SK-N-SH treated with all-trans-retinoic acid at 6 μM for 48 hours (cell line): ENCODE results near the gene BRD1.
"Not testable (repeated sequence)": the region's sequence is repeated elsewhere in the genome, so short reads cannot be mapped to it uniquely, and the experiment has no call there.

ENCODE experiments used
- ATAC-seq: fragments of 200-7000 bp; cut with Tn5 transposase; 3 replicates; pipeline ENCODE4 v1.9.1; 2020; ENCODE audit warnings: mild to moderate bottlenecking, moderate library complexity
- BACH2 ChIP-seq: fragments of 250-450 bp; sonication (Bioruptor Pico); IDR thresholded peaks from 2 replicates; pipeline ENCODE4 v1.9.0; 2021; ENCODE audit warnings: mild to moderate bottlenecking, borderline replicate concordance
- CSDC2 ChIP-seq: fragments of 250-450 bp; sonication (Bioruptor Pico); IDR thresholded peaks from 2 replicates; pipeline ENCODE4 v1.5.0; 2020; ENCODE audit warnings: mild to moderate bottlenecking, moderate library complexity
- ESRRG ChIP-seq: fragments of 250-450 bp; sonication (Bioruptor Pico); IDR thresholded peaks from 2 replicates; pipeline ENCODE4 v1.6.1; 2021; ENCODE audit warnings: mild to moderate bottlenecking
- GLIS3 ChIP-seq: fragments of 250-450 bp; sonication (Bioruptor Pico); IDR thresholded peaks from 2 replicates; pipeline ENCODE4 v1.5.0; 2020; ENCODE audit warnings: mild to moderate bottlenecking, moderate library complexity
- ISL1 ChIP-seq: fragments of 250-450 bp; sonication (Bioruptor Pico); IDR thresholded peaks from 2 replicates; pipeline ENCODE4 v2.1.2; 2022; ENCODE audit warnings: mild to moderate bottlenecking, moderate library complexity
- POU6F1 ChIP-seq: fragments of 250-450 bp; sonication (Bioruptor Pico); IDR thresholded peaks from 2 replicates; pipeline ENCODE4 v1.8.0; 2021; ENCODE audit warnings: low read depth, mild to moderate bottlenecking, moderate library complexity, borderline replicate concordance
- PPARA ChIP-seq: fragments of 250-450 bp; sonication (Bioruptor Pico); IDR thresholded peaks from 2 replicates; pipeline ENCODE4 v1.5.0; 2020; ENCODE audit warnings: mild to moderate bottlenecking, borderline replicate concordance
- RARB ChIP-seq: fragments of 250-450 bp; sonication (Bioruptor Pico); IDR thresholded peaks from 2 replicates; pipeline ENCODE4 v1.8.0; 2021; ENCODE audit warnings: mild to moderate bottlenecking, moderate library complexity
- TCF4 ChIP-seq: fragments of 250-450 bp; sonication (Bioruptor Pico); IDR thresholded peaks from 2 replicates; pipeline ENCODE4 v1.8.0; 2021; ENCODE audit warnings: mild to moderate bottlenecking, moderate library complexity, borderline replicate concordance
- TOX ChIP-seq: fragments of 250-450 bp; sonication (Bioruptor Pico); IDR thresholded peaks from 2 replicates; pipeline ENCODE4 v1.8.0; 2021; ENCODE audit warnings: mild to moderate bottlenecking, moderate library complexity, borderline replicate concordance
- TSHZ2 ChIP-seq: fragments of 250-450 bp; sonication (Bioruptor Pico); IDR thresholded peaks from 2 replicates; pipeline ENCODE4 v1.5.0; 2020; ENCODE audit warnings: mild to moderate bottlenecking, moderate library complexity
- ZC3H10 ChIP-seq: fragments of 250-450 bp; sonication (Bioruptor Pico); IDR thresholded peaks from 2 replicates; pipeline ENCODE4 v1.5.1; 2021; ENCODE audit warnings: mild to moderate bottlenecking, moderate library complexity
- ZFP3 ChIP-seq: fragments of 250-450 bp; sonication (Bioruptor Pico); IDR thresholded peaks from 2 replicates; pipeline ENCODE4 v1.5.0; 2020; ENCODE audit warnings: mild to moderate bottlenecking, moderate library complexity
- ZNF565 ChIP-seq: fragments of 450-650 bp; formaldehyde crosslinking; conservative IDR thresholded peaks from 2 replicates; pipeline ENCODE4 v1.5.0; 2020; ENCODE audit warnings: low read depth, mild to moderate bottlenecking, moderate library complexity
- ZNF70 ChIP-seq: fragments of 450-650 bp; formaldehyde crosslinking; IDR thresholded peaks from 2 replicates; pipeline ENCODE4 v1.5.0; 2020; ENCODE audit warnings: mild to moderate bottlenecking, moderate library complexity
- ZNF8 ChIP-seq: fragments of 450-650 bp; formaldehyde crosslinking; IDR thresholded peaks from 2 replicates; pipeline ENCODE4 v1.5.0; 2020; ENCODE audit warnings: mild to moderate bottlenecking, moderate library complexity
- TF ChIP-seq, protein P1 (sequence below): fragments of 250-450 bp; sonication (Bioruptor Pico); IDR thresholded peaks from 2 replicates; pipeline ENCODE4 v1.8.0; 2020; ENCODE audit warnings: mild to moderate bottlenecking, moderate library complexity, borderline replicate concordance
- TF ChIP-seq, protein P2 (sequence below): fragments of 250-450 bp; sonication (Bioruptor Pico); IDR thresholded peaks from 2 replicates; pipeline ENCODE4 v1.5.1; 2021; ENCODE audit warnings: mild to moderate bottlenecking, moderate library complexity
- TF ChIP-seq, protein P3 (sequence below): fragments of 250-450 bp; sonication (Bioruptor Pico); IDR thresholded peaks from 2 replicates; pipeline ENCODE4 v1.5.1; 2020; ENCODE audit warnings: low read depth, mild to moderate bottlenecking, moderate library complexity

BRD1 gene

DNA sequence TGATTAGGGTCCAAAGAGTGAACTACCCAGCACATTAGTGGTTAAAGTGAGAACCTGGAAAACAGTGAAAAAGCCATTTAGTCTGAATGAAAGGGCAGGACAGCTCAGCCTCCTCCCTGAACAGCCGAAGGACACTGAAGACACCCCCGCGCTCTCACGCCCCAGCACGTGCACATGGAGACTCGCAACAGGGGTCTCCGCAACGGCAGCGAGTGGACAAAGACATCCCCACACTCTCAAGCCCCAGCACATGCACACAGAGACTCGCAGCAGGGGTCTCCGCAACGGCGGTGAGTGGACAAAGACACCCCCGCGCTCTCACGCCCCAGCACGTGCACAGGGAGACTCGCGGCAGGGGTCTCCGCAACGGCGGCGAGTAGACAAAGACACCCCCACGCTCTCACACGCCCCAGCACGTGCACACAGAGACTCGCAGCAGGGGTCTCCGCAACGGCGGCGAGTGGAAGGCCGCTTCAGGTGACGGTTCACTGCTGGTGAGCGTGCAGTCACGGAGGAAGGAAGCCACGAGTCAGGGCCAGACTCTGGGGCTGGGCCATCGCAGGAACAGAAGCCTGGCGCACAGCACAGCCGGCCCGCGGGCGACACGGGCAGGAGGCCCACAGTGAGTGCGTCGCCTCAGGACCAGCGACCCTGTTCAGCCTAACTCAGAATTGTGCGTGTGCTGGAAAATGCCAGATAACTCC lies 43.6 kb downstream of the BRD1 start:
- no peak for ATAC-seq
- TF ChIP-seq POU6F1 (CRISPR knock-in tag) (no peak), ZNF8 (CRISPR knock-in tag) (no peak), ESRRG (no peak), BACH2 (CRISPR knock-in tag) (no peak), ZNF70 (CRISPR knock-in tag) (no peak), ZC3H10 (CRISPR knock-in tag) (no peak), TOX (CRISPR knock-in tag) (no peak), TCF4 (CRISPR knock-in tag) (no peak), CSDC2 (CRISPR knock-in tag) (no peak), RARB (CRISPR knock-in tag) (no peak), GLIS3 (CRISPR knock-in tag) (no peak), TSHZ2 (CRISPR knock-in tag) (no peak), PPARA (CRISPR knock-in tag) (no peak), ZNF565 (no peak), ZFP3 (no peak), ISL1 (no peak)
- TF ChIP-seq, protein P1, sequence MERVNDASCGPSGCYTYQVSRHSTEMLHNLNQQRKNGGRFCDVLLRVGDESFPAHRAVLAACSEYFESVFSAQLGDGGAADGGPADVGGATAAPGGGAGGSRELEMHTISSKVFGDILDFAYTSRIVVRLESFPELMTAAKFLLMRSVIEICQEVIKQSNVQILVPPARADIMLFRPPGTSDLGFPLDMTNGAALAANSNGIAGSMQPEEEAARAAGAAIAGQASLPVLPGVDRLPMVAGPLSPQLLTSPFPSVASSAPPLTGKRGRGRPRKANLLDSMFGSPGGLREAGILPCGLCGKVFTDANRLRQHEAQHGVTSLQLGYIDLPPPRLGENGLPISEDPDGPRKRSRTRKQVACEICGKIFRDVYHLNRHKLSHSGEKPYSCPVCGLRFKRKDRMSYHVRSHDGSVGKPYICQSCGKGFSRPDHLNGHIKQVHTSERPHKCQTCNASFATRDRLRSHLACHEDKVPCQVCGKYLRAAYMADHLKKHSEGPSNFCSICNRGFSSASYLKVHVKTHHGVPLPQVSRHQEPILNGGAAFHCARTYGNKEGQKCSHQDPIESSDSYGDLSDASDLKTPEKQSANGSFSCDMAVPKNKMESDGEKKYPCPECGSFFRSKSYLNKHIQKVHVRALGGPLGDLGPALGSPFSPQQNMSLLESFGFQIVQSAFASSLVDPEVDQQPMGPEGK (CRISPR knock-in tag): no peak
- TF ChIP-seq, protein P2, sequence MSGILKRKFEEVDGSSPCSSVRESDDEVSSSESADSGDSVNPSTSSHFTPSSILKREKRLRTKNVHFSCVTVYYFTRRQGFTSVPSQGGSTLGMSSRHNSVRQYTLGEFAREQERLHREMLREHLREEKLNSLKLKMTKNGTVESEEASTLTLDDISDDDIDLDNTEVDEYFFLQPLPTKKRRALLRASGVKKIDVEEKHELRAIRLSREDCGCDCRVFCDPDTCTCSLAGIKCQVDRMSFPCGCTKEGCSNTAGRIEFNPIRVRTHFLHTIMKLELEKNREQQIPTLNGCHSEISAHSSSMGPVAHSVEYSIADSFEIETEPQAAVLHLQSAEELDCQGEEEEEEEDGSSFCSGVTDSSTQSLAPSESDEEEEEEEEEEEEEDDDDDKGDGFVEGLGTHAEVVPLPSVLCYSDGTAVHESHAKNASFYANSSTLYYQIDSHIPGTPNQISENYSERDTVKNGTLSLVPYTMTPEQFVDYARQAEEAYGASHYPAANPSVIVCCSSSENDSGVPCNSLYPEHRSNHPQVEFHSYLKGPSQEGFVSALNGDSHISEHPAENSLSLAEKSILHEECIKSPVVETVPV (CRISPR knock-in tag): no peak

DNA sequence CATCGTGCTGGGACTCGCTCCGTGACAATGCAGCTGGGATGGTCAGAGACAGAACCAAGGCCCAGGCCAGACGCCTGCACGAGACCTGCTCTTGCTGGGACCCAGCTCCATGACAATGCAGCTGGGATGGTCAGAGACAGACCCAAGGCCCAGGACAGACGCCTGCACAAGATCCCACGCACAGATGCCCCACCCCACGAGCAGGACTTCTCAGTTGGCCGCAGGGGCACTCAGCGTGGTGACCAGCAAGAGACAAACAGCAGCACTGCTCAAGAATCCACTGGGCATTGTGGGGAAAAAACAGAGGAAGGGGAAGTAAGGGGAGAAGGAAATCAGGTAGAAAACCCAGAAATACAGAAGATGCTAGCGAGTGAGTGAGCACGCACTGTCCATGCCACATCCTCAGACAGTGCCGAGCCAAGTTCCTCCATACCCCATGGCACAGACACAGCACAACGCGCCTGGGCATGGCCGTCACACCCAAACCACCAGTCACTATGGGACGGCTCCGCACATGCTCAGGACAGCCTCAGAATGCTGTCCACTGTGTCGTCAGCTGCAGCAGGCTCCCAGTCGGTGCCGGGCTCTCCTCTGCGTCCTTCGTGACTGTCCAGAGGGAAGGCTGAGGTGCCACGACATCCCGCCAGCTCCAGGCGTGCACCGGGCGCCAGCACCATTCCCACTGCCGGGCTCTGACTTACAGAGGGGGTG lies 44.5 kb downstream of the BRD1 start:
- TF ChIP-seq, protein P3, sequence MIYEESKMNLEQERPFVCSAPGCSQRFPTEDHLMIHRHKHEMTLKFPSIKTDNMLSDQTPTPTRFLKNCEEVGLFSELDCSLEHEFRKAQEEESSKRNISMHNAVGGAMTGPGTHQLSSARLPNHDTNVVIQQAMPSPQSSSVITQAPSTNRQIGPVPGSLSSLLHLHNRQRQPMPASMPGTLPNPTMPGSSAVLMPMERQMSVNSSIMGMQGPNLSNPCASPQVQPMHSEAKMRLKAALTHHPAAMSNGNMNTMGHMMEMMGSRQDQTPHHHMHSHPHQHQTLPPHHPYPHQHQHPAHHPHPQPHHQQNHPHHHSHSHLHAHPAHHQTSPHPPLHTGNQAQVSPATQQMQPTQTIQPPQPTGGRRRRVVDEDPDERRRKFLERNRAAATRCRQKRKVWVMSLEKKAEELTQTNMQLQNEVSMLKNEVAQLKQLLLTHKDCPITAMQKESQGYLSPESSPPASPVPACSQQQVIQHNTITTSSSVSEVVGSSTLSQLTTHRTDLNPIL (CRISPR knock-in tag): no peak
- TF ChIP-seq TOX (CRISPR knock-in tag): no peak
- TF ChIP-seq, protein P1 (CRISPR knock-in tag): no peak
- no peak for TF ChIP-seq TSHZ2 (CRISPR knock-in tag)
- TF ChIP-seq ZNF8 (CRISPR knock-in tag): no peak
- no peak for TF ChIP-seq BACH2 (CRISPR knock-in tag)
- TF ChIP-seq ZFP3: no peak
- TF ChIP-seq ZC3H10 (CRISPR knock-in tag): no peak
- no peak for TF ChIP-seq ZNF70 (CRISPR knock-in tag)
- TF ChIP-seq GLIS3 (CRISPR knock-in tag): no peak
- no peak for TF ChIP-seq ESRRG
- no peak for TF ChIP-seq ISL1
- TF ChIP-seq ZNF565: no peak

GRCh38 chr22:49781886-49782285 lies 45.8 kb downstream of the BRD1 start:
- ATAC-seq: not testable (repeated sequence)

More for the DNA sequence above, 44.5 kb downstream of the BRD1 start:
- no peak for ATAC-seq
